K562 (cell line): ENCODE results near the gene MLLT11. TPM values are rescaled to one million over a fixed set of nuclear protein-coding genes. Genes with fewer than 3 reads are reported as not detected.

Source experiments
- AFF1 ChIP-seq, 2 experiments: fragments of 450-650 bp; IDR thresholded peaks; 2 replicates each; pipeline ENCODE4 v1.6.1; 2018; ENCODE audit warnings: mild to moderate bottlenecking in 2 of 2, low read depth in 1 of 2; ENCODE audit not compliant: partially characterized antibody in 2 of 2
- CXXC5 ChIP-seq: fragments of 250-450 bp; sonication (Bioruptor Pico); IDR thresholded peaks from 2 replicates; pipeline ENCODE4 v1.8.0; 2022; ENCODE audit warnings: inconsistent platforms, mild to moderate bottlenecking, moderate library complexity
- EGR1 ChIP-seq: fragments of 450-650 bp; conservative IDR thresholded peaks from 2 replicates; pipeline ENCODE4 v1.6.1; 2017; ENCODE audit warnings: mild to moderate bottlenecking
- FOXM1 ChIP-seq, 2 experiments: fragments of 450-650 bp in 1 of 2; sonication (generic) in 1 of 2; formaldehyde crosslinking in 1 of 2; IDR thresholded peaks; 2 replicates each; pipeline versions ENCODE4 v1.6.1 to v1.9.0; 2017 to 2022; ENCODE audit warnings: low read depth in 2 of 2, mild to moderate bottlenecking in 2 of 2, missing genetic modification reagents in 1 of 2, moderate library complexity in 1 of 2
- GATAD2A ChIP-seq: fragments of 450-650 bp; IDR thresholded peaks from 2 replicates; pipeline ENCODE4 v1.6.1; 2017
- MAZ ChIP-seq, 2 experiments: fragments of 450-650 bp in 1 of 2; sonication (generic) in 1 of 2; formaldehyde crosslinking; IDR thresholded peaks in 1 of 2; conservative IDR thresholded peaks in 1 of 2; 2 replicates each; pipeline versions ENCODE4 v1.4.0 to v1.5.0; 2020; ENCODE audit warnings: mild to moderate bottlenecking in 1 of 2, missing genetic modification reagents in 1 of 2
- NCOA6 ChIP-seq: fragments of 450-650 bp; IDR thresholded peaks from 2 replicates; pipeline ENCODE4 v1.6.1; 2017; ENCODE audit warnings: mild to moderate bottlenecking
- PKNOX1 ChIP-seq: fragments of 450-650 bp; IDR thresholded peaks from 2 replicates; pipeline ENCODE4 v1.6.1; 2016
- POLR2B ChIP-seq: fragments of 450-650 bp; IDR thresholded peaks from 2 replicates; pipeline ENCODE4 v1.6.1; 2018; ENCODE audit warnings: low read depth; ENCODE audit not compliant: partially characterized antibody
- PRDM10 ChIP-seq: fragments of 450-650 bp; IDR thresholded peaks from 2 replicates; pipeline ENCODE4 v1.6.1; 2018; ENCODE audit not compliant: partially characterized antibody
- TAF1 ChIP-seq: IDR thresholded peaks from 2 replicates; pipeline ENCODE4 v1.6.1; 2011; ENCODE audit warnings: mild to moderate bottlenecking, low read length, moderate library complexity; ENCODE audit not compliant: insufficient read depth, control insufficient read depth, severe bottlenecking; ENCODE audit errors: extremely low read depth
- TRIM25 ChIP-seq: fragments of 450-650 bp; IDR thresholded peaks from 2 replicates; pipeline ENCODE4 v1.7.0; 2016; ENCODE audit warnings: borderline replicate concordance
- ZC3H11A ChIP-seq: IDR thresholded peaks from 2 replicates; pipeline ENCODE4 v1.6.1; 2012; ENCODE audit warnings: low read depth, low read length, improper control_type of control experiment
- polyA plus RNA-seq, 8 experiments: library from polyadenylated mRNA; depleted of rRNA in 4 of 8; stranded (reverse) in 5 of 8; unstranded in 3 of 8; fragments of >200 nt; fragmentation: Nextera tagmentation in 2 of 8; fragmentation: Illumina TruSeq in 1 of 8; extraction: Ambion mirVana in 2 of 8; extraction: Trizol in 1 of 8; gene quantifications; 2 replicates each; pipeline versions ENCODE4 v1.2.1 to v1.2.3, GENCODE V29; 2011 to 2014; ENCODE audit warnings: inconsistent platforms in 1 of 8, missing spikeins in 1 of 8
- total RNA-seq, 7 experiments: library from RNA; depleted of rRNA in 6 of 7; stranded (reverse); fragments of >200 nt in 6 of 7; fragmentation: Illumina TruSeq in 2 of 7; extraction: Trizol in 2 of 7; gene quantifications; 2 replicates each; pipeline versions ENCODE4 v1.2.1 to v1.2.3, GENCODE V29; 2011 to 2021; ENCODE audit warnings: low replicate concordance in 1 of 7

The MLLT11 gene
- total and polyA plus RNA-seq, 9 of the 15 experiments (the other 6 are each of a cell fraction or from before 2014, with no cell fraction given), result 12.1 to 91.0 (median 22.0) TPM

- peak in 1 of 2 experiments; percentile 52; a peak in 2 of 4 replicates for TF ChIP-seq MAZ (CRISPR knock-in tag; conservative IDR thresholded peaks at IDR 0.05 in 1 of 2, IDR thresholded peaks at IDR 0.05 in 1 of 2)
- peak; percentile 89 for TF ChIP-seq TAF1
- TF ChIP-seq PRDM10, result peak; percentile 82
- 0 out of 2 replicates have a peak, but pooled peaks have one; percentile 35 for TF ChIP-seq CXXC5 (CRISPR knock-in tag)
- peak; percentile 47 for TF ChIP-seq PKNOX1
- peak; percentile 76 for TF ChIP-seq EGR1
- peak; percentile 7; the same call in 1 of the 2 replicates for TF ChIP-seq FOXM1 (IDR thresholded peaks at IDR 0.05; ENCODE audit: low read depth)
- no peak for TF ChIP-seq FOXM1 (CRISPR knock-in tag; IDR thresholded peaks at IDR 0.05; ENCODE audit: low read depth)
- peak in 1 of 2 experiments; percentile 23 for TF ChIP-seq AFF1 (IDR thresholded peaks at IDR 0.05; ENCODE audit: low read depth in 1 of 2, partially characterized antibody in 2 of 2)
- TF ChIP-seq NCOA6, result peak; percentile 36; the same call in 1 of the 2 replicates
- TF ChIP-seq TRIM25, result peak; percentile 65; the same call in 1 of the 2 replicates
- TF ChIP-seq GATAD2A, result no peak
- peak; percentile 46 for TF ChIP-seq POLR2B
- no peak for TF ChIP-seq ZC3H11A
Observed at GRCh38 chr1:151060007-151060656, at the start of gene MLLT11 (continued).
